Measurements from ENCODE around the gene HRH3. TPM values are rescaled to one million over a fixed set of nuclear protein-coding genes. Genes with fewer than 3 reads are reported as not detected.

The HRH3 gene
- total and polyA plus RNA-seq, 7 donors: not detected

- Histone ChIP-seq H3K27me3 (peaks cover 37 to 83% (median 60%) of the 10 kb centered on the region in 3 donors), H3K27ac (no peak overlapping the region), H3K36me3 (no peaks in the 10 kb centered on the region), H3K4me3 (no peak overlapping the region), H3K4me1 (peaks cover 0 to 19% (median 18%) of the 10 kb centered on the region in 4 donors), H3K9me3 (no peaks in the 10 kb centered on the region)
- WGBS, 2 donors: 78 to 87% methylated on average over 9 of the region's 9 CpGs
- DNase-seq: no peak
- TF ChIP-seq POLR2AphosphoS5 (IDR thresholded peaks at IDR 0.05): no peak
- intact Hi-C loops (cut with DNase I): no loop called here
These were observed 3.5 kb upstream of the HRH3 start for GRCh38 chr20:62223571-62223970.

- intact Hi-C loops (cut with DNase I): no loop called here
- no peak overlapping the region for H3K27ac ChIP-seq
- TF ChIP-seq EP300 (IDR thresholded peaks at IDR 0.05) (no peak), CTCF (IDR thresholded peaks at IDR 0.05) (no peak), POLR2A (IDR thresholded peaks at IDR 0.05) (no peak), POLR2AphosphoS5 (IDR thresholded peaks at IDR 0.05) (no peak)
- H3K27me3 ChIP-seq: peaks cover 43 to 83% (median 62%) of the 10 kb centered on the region in 3 donors
- 69 to 79% methylated on average over 13 of the region's 13 CpGs for WGBS, 2 donors
- no peak for DNase-seq
- H3K36me3 ChIP-seq: no peaks in the 10 kb centered on the region
- H3K9me3 ChIP-seq: no peaks in the 10 kb centered on the region
- no peak overlapping the region for H3K4me3 ChIP-seq
- peaks cover 0 to 19% (median 18%) of the 10 kb centered on the region in 4 donors for H3K4me1 ChIP-seq
These were observed 2.9 kb upstream of the HRH3 start for GRCh38 chr20:62222972-62223371.

- Histone ChIP-seq H3K27me3 (peaks cover 49 to 83% (median 62%) of the 10 kb centered on the region in 3 donors), H3K36me3 (no peaks in the 10 kb centered on the region), H3K4me3 (no peak overlapping the region), H3K4me1 (peaks cover 0 to 19% (median 18%) of the 10 kb centered on the region in 4 donors), H3K9me3 (no peaks in the 10 kb centered on the region), H3K27ac (no peak overlapping the region)
- no peak for DNase-seq
- TF ChIP-seq EP300 (IDR thresholded peaks at IDR 0.05): no peak
- TF ChIP-seq POLR2A (IDR thresholded peaks at IDR 0.05): no peak
- no peak for TF ChIP-seq POLR2AphosphoS5 (IDR thresholded peaks at IDR 0.05)
- no peak for TF ChIP-seq CTCF (IDR thresholded peaks at IDR 0.05)
- intact Hi-C loops (cut with DNase I): no loop called here
- 83 to 86% methylated on average over 18 of the region's 18 CpGs for WGBS, 2 donors
These were observed 2.3 kb upstream of the HRH3 start for GRCh38 chr20:62222266-62222850.

- H3K27ac ChIP-seq: no peak overlapping the region
- H3K27me3 ChIP-seq: peaks cover 52 to 91% (median 74%) of the 10 kb centered on the region in 3 donors
- intact Hi-C loops (cut with DNase I): no loop called here
- no peaks in the 10 kb centered on the region for H3K36me3 ChIP-seq
- DNase-seq: no peak
- TF ChIP-seq CTCF (IDR thresholded peaks at IDR 0.05): no peak
- no peak for TF ChIP-seq POLR2AphosphoS5 (IDR thresholded peaks at IDR 0.05)
- no peak for TF ChIP-seq EP300 (IDR thresholded peaks at IDR 0.05)
- TF ChIP-seq POLR2A (IDR thresholded peaks at IDR 0.05): no peak
- peak overlapping the region in 1 of 4 donors; percentile 47 for H3K4me3 ChIP-seq
- 3 to 6% methylated on average over 46 of the region's 46 CpGs for WGBS, 2 donors
- no peaks in the 10 kb centered on the region for H3K9me3 ChIP-seq
- H3K4me1 ChIP-seq: peaks cover 0 to 19% (median 18%) of the 10 kb centered on the region in 4 donors
These were observed 839 bp upstream of the HRH3 start for GRCh38 chr20:62220666-62221568.
